HG03103 (cell line): Measurements from ENCODE around the gene C21orf58.
"Not testable (repeated sequence)": the region's sequence is repeated elsewhere in the genome, so short reads cannot be mapped to it uniquely, and the experiment has no call there.

Experiments
- ATAC-seq: cut with Tn5 transposase; IDR thresholded peaks from one replicate; pipeline ENCODE4 v1.9.1; 2021; ENCODE audit warnings: low read depth; ENCODE audit not compliant: unreplicated experiment

C21orf58 gene

GRCh38 chr21:46325073-46325912, 1.6 kb upstream of the C21orf58 start:
- ATAC-seq, result no peak

GRCh38 chr21:46324390-46325072, 861 bp upstream of the C21orf58 start:
- peak; percentile 46 for ATAC-seq

GRCh38 chr21:46323227-46323709, 402 bp downstream of the C21orf58 start:
- ATAC-seq, result no peak

DNA sequence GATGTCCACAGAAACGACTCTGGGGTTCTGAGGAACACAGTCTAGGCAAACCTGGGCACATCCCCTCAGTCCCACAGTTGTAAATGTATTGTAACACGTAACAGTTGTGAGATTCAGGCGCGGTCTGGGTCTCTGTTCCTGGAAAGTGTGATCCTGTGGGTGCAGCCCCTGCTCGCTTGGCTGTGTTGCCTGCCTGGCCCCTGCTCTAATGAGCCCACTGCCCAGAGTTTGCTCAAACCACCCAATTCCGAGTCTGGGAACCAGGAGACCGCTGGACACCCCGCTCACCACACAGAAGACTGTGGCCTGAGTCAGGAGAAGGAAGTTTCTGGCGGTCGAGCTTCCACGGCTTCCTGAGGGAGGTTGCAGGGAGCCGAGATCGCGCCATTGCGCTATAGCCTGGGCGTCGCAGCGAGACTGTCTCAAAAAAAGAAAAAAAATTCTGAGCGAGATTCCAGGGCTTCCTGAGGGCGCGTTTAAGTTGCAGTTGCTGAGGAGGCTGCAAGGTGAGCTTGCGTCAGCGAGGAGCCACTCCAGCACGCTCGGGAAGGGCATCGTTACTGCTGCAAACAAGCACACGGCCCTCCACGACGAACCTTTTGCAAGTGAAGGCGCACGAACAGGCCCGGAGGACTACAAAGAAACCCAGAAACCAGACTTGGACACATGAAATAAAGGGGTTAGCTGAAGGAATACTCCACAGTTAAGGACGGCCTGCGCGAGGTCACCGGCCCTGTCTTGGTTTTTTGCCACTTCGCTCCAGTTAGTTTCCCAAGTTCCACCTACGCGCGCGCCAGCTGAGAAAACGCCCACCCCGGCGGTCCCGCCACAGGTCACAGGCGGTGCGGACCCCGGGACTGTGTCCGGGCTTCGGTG, 1.1 kb downstream of the C21orf58 start:
- no peak for ATAC-seq

DNA sequence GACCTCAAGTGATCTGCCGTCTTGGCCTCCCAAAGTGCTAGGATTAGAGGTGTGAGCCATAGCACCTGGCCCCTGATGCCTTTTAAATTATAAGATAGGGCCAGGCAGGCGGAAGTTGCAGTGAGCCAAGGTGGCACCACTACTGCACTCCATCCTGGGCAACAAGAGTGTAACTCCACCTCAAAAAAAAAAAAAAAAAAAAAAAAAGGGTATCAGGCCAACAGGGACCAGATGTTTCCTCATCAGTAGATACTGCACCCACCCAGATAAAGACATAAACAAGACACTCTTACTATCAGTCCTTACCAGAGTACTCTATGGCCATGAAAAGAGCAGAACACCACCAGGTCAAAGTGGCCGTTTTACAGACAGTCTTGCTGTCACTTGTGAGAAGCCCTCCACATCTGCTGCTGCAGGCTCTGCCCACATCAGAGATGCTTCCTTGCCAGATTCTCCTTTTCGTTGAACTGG, 3.3 kb downstream of the C21orf58 start:
- ATAC-seq, result no peak

- no peak for ATAC-seq
These were observed 4.5 kb downstream of the C21orf58 start for GRCh38 chr21:46319186-46319585.

DNA sequence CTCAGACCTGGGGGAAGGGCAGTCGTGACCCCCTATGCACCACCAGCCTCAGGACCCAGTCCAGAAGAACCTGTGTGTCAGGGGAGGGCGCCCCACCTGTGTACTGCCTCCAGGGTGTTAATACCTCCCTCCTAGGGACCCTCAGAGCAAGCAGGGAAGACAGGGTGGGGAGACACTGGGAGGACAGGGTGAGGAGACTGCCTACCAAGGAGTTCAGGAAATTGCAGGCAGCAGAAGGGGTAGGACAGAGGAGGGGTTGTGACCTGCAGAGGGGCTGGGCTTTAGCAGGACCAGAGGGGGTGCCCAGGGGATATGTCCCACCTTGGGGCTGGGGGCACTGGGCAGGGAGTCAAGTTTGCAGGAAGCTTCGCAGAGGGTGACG, 5.2 kb downstream of the C21orf58 start:
- ATAC-seq, result no peak

DNA sequence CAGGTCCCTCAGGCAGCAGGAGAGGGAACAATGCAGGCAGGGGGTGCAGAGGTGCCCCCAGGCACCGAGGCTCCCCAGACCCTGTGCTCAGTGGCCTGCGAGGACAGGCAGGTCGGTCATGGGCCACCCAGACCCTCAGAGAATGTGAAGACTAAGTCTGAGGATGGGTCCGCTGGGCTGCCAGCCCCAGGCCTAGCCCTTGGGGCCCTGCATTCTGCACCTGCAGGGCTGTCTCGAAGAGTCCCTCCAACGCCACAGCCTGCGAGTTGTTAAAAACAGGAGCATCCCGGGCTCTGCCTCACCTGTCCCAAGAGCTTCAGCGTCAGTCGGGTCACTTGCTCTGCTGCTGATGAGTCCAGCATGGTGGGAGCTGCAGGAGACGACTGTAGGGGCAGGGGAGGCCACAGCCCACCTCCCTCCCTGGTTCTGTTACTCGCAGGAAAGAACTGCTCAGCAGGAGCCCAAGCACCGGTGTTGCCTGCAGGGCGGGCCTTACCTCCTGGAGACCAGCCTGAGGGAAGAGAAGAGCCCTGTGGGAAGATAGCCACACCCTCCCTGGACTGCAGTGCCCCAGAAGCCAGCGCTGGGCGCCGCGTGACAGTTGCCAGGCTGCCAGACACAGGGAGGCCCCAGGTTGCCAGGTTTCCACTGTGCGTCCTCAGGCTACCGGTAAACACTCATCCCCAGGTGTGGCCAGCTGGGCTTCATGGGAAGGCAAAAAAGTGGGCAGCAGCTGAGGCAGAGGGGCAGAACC, 5.8 kb downstream of the C21orf58 start:
- no peak for ATAC-seq

DNA sequence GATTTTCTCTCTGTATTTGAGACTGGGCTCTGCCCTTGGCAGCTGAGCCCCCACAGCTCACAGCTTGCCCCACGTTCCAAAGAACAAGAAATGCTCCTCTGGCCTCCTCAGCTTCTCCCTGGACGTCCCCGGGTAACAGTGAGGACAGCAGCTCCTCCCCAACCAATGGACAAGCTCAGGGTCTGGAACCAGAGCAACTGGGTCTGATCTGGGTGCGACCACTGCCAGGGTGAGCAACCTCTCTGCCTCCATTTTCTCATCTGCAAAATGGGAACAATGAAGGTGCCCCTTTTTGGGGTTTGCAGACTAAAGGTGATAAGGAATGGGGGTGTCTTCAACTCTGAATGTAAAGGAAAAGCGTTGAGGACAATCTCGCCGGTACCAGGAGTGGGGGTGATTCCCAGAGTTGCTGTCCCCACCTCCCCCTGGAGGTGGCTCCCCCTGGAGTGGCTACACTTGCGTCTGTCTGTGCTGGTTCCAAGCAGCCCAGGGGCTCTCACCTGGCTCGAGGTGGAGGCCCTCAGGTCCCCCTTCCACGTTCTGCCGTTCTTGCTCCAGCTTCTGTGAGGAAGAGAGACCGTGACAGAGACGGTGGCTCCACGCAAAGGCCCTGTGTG, 6.9 kb downstream of the C21orf58 start:
- ATAC-seq, result no peak

GRCh38 chr21:46314441-46315020, 9.1 kb downstream of the C21orf58 start:
- ATAC-seq, result no peak

DNA sequence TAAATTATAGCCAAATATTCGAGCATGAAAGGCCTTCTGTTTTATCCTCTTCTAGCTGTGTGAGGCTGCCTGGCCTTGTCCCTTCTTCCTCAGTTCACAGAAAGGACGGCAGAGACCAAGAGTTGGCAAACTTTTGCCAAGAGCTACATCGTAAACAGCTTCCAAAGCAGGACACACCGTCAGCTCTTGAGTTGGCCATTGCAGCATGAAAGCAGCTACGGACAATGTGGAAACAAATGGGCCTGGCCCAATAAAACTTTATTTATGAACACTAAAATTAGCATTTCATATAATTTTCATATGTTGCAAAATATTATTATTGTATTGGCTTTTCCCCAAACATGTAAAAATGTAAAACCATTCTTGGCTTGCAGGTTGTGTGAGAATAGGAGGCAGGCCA, 10.7 kb downstream of the C21orf58 start:
- ATAC-seq, result no peak

DNA sequence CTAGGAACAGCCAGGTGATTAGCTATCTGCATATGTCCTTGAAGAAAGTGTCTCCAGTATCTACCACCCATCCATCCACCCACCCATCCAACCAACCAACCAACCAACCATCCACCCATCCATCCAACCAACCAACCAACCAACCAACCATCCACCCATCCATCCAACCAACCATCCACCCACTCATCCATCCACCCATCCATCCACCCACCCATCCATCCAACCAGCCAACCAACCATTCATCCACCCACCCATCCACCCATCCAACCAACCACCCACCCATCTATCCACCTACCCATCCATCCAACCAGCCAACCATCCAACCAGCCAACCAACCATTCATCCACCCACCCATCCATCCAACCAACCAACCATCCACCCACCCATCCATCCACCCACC, 12.1 kb downstream of the C21orf58 start:
- no peak for ATAC-seq

- ATAC-seq, result not testable (repeated sequence)
These were observed 13.4 kb downstream of the C21orf58 start for GRCh38 chr21:46310260-46310659.

DNA sequence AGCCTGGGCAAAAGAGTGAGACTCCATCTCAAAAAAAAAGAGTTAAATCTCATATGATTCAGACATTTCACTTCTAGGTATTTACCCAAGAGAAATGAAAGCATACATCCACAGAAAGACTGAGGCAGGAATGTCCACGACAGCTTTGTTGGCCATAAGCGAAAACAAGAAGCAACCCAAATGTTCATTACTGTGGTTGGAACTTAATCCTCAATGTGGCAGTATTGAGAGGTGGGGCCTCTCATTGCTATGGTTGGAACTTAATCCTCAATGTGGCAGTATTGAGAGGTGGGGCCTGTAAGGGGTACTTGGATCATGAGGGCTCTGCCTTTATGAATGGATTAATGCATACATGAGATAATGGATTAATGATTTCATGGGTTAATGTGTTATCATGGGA, 15.2 kb downstream of the C21orf58 start:
- no peak for ATAC-seq

DNA sequence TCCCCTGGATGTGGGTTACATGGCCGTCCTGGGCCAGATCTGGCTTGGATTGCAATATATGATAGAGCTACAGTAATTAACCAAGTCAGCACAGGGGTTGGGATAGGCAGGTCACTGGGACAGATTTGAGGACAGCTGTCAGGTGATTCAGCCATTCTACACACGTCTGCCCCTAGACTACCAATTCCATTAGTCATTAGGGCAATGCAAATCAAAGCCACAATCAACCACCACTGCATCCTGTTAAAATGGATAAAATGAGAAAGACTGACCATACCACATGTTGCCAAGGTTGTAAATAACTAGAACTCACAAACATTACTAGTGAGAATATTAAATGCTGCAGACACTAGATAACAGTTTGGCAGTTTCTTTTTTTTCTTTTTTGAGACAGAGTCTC, 16.0 kb downstream of the C21orf58 start:
- no peak for ATAC-seq

- ATAC-seq, result no peak
These were observed 18.7 kb downstream of the C21orf58 start for GRCh38 chr21:46304955-46305354.

- no peak for ATAC-seq
These were observed 19.2 kb downstream of the C21orf58 start for GRCh38 chr21:46304437-46304836.

DNA sequence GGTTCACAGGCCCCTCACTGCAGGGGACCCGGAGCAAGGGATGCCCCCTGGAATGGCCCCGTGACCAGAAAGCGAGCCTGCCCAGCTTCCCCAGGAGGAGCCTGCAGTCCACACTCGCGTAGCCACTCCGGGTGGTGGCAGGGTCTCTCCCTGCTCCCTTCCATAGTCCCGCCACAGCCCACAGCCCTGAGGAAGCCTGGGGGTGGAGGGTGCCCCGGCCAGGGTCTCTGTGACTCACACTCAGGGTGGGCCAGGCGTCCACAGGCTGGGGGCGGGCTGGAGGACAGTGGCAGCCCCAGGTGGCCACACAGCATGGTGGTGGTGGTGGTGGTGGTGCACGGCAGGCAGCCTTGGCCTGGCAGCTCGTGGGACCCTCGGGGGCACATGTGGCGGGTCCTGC, 21.9 kb downstream of the C21orf58 start:
- ATAC-seq, result no peak

GRCh38 chr21:46299167-46299566, 24.5 kb downstream of the C21orf58 start:
- no peak for ATAC-seq
